ENCODE data around the gene GLCCI1.

GRCh38 chr7:8015100-8015745 is 46.6 kb downstream of the GLCCI1 start:
- TF ChIP-seq ZNF777 (CRISPR knock-in tag; IDR thresholded peaks at IDR 0.05) = no peak
- TF ChIP-seq BCL6 (CRISPR knock-in tag; IDR thresholded peaks at IDR 0.05) = no peak
- no peak for TF ChIP-seq CTCF (CRISPR knock-in tag; IDR thresholded peaks at IDR 0.05)
- no peak for TF ChIP-seq NR2F6 (IDR thresholded peaks at IDR 0.05)
- no peak for TF ChIP-seq NR2F6 (CRISPR knock-in tag; IDR thresholded peaks at IDR 0.05)
- TF ChIP-seq DNMT1 (CRISPR knock-in tag; IDR thresholded peaks at IDR 0.05) = no peak
- no peak for TF ChIP-seq SIN3A (IDR thresholded peaks at IDR 0.05; ENCODE audit: borderline replicate concordance, low read depth, low read length)
